Measurements from ENCODE around the gene EXOC6B. TPM values are rescaled to one million over a fixed set of nuclear protein-coding genes. Genes with fewer than 3 reads are reported as not detected.
"Not testable (repeated sequence)": the region's sequence is repeated elsewhere in the genome, so short reads cannot be mapped to it uniquely, and the experiment has no call there.

Gene EXOC6B
- polyA plus RNA-seq, 2 of the 4 experiments (the other 2 are of a cell fraction), result 15.5 to 24.7 TPM

DNA sequence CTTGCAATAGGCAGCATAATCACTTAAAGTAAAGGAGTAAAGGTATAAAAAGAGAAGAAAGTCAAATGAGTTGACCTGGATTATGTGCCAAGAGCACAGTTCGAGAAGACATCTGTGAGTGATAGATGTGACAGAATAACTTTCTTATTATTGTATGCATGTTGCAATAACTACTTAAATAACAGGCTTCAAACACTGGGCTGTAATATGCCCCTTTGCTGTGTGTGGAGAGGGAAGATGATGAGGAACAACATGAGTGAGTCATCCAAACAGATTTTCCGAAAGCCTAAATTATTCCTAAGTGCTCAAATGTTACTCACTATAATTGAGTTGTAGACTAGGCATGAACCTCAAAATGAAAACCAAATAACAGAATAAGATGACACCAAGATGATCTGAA is 328.1 kb downstream of the EXOC6B start:
- 0 out of 3 replicates have a peak, but pooled peaks cover 3% of the 10 kb centered on the region for H3K9me3 ChIP-seq
- ChIA-PET CTCF (interaction anchor here (0.5 kb wide), 1 partner anchor 256 kb away, joined by 4 read pairs; no protein-coding TSS in a partner anchor), POLR2A (no interaction called here)
- no peak overlapping the region for H3K4me2 ChIP-seq
- TF ChIP-seq, protein P1, sequence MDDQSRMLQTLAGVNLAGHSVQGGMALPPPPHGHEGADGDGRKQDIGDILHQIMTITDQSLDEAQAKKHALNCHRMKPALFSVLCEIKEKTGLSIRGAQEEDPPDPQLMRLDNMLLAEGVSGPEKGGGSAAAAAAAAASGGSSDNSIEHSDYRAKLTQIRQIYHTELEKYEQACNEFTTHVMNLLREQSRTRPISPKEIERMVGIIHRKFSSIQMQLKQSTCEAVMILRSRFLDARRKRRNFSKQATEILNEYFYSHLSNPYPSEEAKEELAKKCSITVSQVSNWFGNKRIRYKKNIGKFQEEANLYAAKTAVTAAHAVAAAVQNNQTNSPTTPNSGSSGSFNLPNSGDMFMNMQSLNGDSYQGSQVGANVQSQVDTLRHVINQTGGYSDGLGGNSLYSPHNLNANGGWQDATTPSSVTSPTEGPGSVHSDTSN (IDR thresholded peaks at IDR 0.05), result no peak
- TF ChIP-seq FOSL2 (IDR thresholded peaks at IDR 0.05), result no peak
- TF ChIP-seq FOSL2 (CRISPR knock-in tag; IDR thresholded peaks at IDR 0.05), result peak; percentile 50
- ATAC-seq, result no peak
- 72% methylated on average over 2 of the region's 2 CpGs for WGBS (ENCODE audit: missing lambda C conversion rate)
- FAIRE-seq, result peak; percentile 23
- no peak for DNase-seq (ENCODE audit: low read depth in 1 of 2, low spot score in 1 of 2)
- H3K27ac ChIP-seq, result no peak overlapping the region
- no peak overlapping the region for H3K4me3 ChIP-seq
- no peaks in the 10 kb centered on the region for H3K4me1 ChIP-seq

DNA sequence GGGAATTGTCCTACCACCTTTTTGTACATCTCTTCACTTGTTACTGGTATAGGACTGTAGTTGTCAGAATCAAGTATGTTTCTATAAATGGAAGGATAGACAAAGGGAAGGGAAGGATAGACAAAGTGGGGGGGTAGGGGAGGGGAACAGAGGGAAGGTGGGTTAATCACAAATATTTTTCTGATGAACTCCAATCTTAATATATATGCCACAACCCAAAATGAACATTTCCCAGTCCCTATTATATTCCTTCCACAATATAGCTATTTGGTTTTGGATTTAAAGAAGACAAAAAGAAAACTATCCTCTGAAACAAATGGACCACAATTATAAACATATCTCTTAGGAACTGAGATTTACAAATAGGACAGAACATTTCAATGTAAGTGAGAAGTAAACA is 329.4 kb downstream of the EXOC6B start:
- ChIA-PET POLR2A (no interaction called here), CTCF (no interaction called here)
- Histone ChIP-seq H3K4me3 (no peak overlapping the region), H3K27ac (no peak overlapping the region), H3K9me3 (0 out of 3 replicates have a peak, but pooled peaks cover 3% of the 10 kb centered on the region), H3K4me1 (no peaks in the 10 kb centered on the region), H3K4me2 (no peak overlapping the region)
- no peak for ATAC-seq
- TF ChIP-seq EHF (CRISPR knock-in tag; IDR thresholded peaks at IDR 0.05) (no peak), NPAS2 (CRISPR knock-in tag; IDR thresholded peaks at IDR 0.05; ENCODE audit: borderline replicate concordance) (no peak), MAFK (IDR thresholded peaks at IDR 0.05; ENCODE audit: partially characterized antibody) (no peak), MYC (IDR thresholded peaks at IDR 0.05; ENCODE audit: borderline replicate concordance, low read length) (no peak), POLR2AphosphoS2 (conservative IDR thresholded peaks at IDR 0.05; ENCODE audit: low read length) (no peak), SREBF2 (IDR thresholded peaks at IDR 0.05) (no peak), EP300 (IDR thresholded peaks at IDR 0.05) (no peak)
- TF ChIP-seq, protein P2, sequence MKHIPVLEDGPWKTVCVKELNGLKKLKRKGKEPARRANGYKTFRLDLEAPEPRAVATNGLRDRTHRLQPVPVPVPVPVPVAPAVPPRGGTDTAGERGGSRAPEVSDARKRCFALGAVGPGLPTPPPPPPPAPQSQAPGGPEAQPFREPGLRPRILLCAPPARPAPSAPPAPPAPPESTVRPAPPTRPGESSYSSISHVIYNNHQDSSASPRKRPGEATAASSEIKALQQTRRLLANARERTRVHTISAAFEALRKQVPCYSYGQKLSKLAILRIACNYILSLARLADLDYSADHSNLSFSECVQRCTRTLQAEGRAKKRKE (CRISPR knock-in tag; IDR thresholded peaks at IDR 0.05; ENCODE audit: low read depth), result no peak
- no peak for DNase-seq (ENCODE audit: low read depth in 1 of 2, low spot score in 1 of 2)
- no peak for FAIRE-seq

DNA sequence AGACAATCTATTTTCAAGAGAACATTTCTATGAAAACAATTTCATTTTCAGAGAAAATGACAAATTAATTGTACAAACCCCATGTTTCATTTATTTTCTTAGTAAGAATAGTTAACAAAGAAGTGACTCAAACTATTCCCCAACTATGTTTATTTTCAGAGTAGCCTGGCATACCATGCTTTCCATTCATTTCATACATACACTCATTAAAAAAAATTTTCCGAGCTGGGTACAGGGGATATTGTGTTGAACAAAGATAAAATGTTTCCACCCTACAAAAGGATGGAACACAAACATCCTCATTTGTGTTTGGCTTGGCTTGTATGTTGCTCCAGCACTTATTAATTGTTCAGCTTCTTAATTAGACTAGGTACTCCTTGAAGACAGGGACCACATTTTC is 331.4 kb downstream of the EXOC6B start:
- no peak overlapping the region for H3K4me3 ChIP-seq
- POLR2A ChIA-PET, result no interaction called here
- TF ChIP-seq ZC3H11A (IDR thresholded peaks at IDR 0.05), result no peak
- TF ChIP-seq CHD4 (IDR thresholded peaks at IDR 0.05; ENCODE audit: borderline replicate concordance), result no peak
- no peak for TF ChIP-seq HEYL (CRISPR knock-in tag; IDR thresholded peaks at IDR 0.05)
- no peak for TF ChIP-seq CEBPB (IDR thresholded peaks at IDR 0.05)
- no peak for TF ChIP-seq FOSL2 (IDR thresholded peaks at IDR 0.05)
- TF ChIP-seq FOSL2 (CRISPR knock-in tag; IDR thresholded peaks at IDR 0.05), result no peak
- TF ChIP-seq FOXS1 (CRISPR knock-in tag; IDR thresholded peaks at IDR 0.05), result no peak
- TF ChIP-seq SREBF2 (IDR thresholded peaks at IDR 0.05), result no peak
- TF ChIP-seq CHD2 (IDR thresholded peaks at IDR 0.05; ENCODE audit: low read length, partially characterized antibody), result no peak
- no peak for TF ChIP-seq KDM1A (IDR thresholded peaks at IDR 0.05; ENCODE audit: low read depth)
- TF ChIP-seq HOXB5 (CRISPR knock-in tag; IDR thresholded peaks at IDR 0.05), result no peak
- TF ChIP-seq EP300 (IDR thresholded peaks at IDR 0.05), result no peak
- no peak for TF ChIP-seq RCOR1 (IDR thresholded peaks at IDR 0.05; ENCODE audit: low read depth, low read length)
- no peak for TF ChIP-seq POLR2AphosphoS2 (conservative IDR thresholded peaks at IDR 0.05; ENCODE audit: low read length)
- TF ChIP-seq CBX8 (IDR thresholded peaks at IDR 0.05), result no peak
- no peaks in the 10 kb centered on the region for H3K4me1 ChIP-seq
- FAIRE-seq, result no peak
- H3K4me2 ChIP-seq, result no peak overlapping the region
- no peak overlapping the region for H3K27ac ChIP-seq
- DNase-seq (ENCODE audit: low read depth in 1 of 2, low spot score in 1 of 2), result no peak
- no peaks in the 10 kb centered on the region for H3K9me3 ChIP-seq
- CTCF ChIA-PET, result no interaction called here
- WGBS (ENCODE audit: missing lambda C conversion rate), result 96% methylated on average over 1 of the region's 1 CpG
- no peak for ATAC-seq

DNA sequence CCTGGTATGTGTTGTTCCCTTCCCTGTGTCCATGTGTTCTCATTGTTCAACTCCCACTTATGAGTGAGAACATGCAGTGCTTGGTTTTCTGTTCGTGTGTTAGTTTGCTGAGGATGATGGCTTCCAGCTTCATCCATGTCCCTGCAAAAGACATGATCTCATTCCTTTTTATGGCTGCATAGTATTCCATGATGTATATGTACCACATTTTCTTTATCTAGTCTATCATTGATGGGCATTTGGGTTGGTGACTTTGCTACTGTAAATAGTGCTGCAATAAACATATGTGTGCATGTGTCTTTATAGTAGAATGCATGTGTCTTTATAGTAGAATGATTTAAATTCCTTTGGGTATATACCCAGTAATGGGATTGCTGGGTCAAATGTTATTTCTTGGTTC is 341.2 kb downstream of the EXOC6B start:
- WGBS (ENCODE audit: missing lambda C conversion rate), result 67% methylated on average over 1 of the region's 1 CpG
- POLR2A ChIA-PET; H3K9me3 ChIP-seq; H3K4me2 ChIP-seq; DNase-seq (ENCODE audit: low read depth in 1 of 2, low spot score in 1 of 2); H3K4me3 ChIP-seq; H3K27ac ChIP-seq; FAIRE-seq; ATAC-seq; H3K4me1 ChIP-seq: not testable (repeated sequence)
- CTCF ChIA-PET, result interaction anchor here (0.7 kb wide), 1 partner anchor 16 kb away, joined by 3 read pairs; no protein-coding TSS in a partner anchor
